NB4 (cell line): ENCODE measurements around the gene DGKI.

Source experiments
- POLR2A ChIP-seq: IDR thresholded peaks from 2 replicates; pipeline ENCODE4 v1.6.1; 2011; ENCODE audit warnings: mild to moderate bottlenecking; ENCODE audit not compliant: insufficient read length; ENCODE audit errors: extremely low read depth
- TF ChIP-seq, protein P1 (sequence below): IDR thresholded peaks from one replicate; pipeline ENCODE4 v1.5.1; 2012; ENCODE audit warnings: low read depth, low read length
- TF ChIP-seq, protein P2 (sequence below): IDR thresholded peaks from 2 replicates; pipeline ENCODE4 v1.6.1; 2011; ENCODE audit warnings: low read depth, low read length

DNA sequence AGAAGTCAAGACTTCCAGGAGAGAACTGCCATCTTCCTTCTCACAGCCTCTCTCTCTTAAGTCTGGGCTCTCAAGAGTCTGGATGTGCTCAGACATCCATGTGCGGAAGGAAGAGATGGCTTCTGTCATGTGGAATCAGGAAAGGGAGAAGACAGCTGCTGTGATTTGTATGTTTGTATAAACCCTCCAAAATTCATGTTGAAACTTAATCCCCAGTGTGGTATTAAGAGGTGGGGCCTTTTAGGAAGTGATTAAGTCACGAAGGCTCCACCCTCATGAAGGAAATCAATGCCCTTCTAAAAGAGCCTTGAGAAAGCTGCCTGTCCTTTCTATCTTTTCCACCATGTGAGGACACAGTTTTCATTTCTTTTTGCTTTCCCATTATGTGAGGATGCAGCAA is 429.3 kb downstream of the DGKI start:
- TF ChIP-seq, protein P1, sequence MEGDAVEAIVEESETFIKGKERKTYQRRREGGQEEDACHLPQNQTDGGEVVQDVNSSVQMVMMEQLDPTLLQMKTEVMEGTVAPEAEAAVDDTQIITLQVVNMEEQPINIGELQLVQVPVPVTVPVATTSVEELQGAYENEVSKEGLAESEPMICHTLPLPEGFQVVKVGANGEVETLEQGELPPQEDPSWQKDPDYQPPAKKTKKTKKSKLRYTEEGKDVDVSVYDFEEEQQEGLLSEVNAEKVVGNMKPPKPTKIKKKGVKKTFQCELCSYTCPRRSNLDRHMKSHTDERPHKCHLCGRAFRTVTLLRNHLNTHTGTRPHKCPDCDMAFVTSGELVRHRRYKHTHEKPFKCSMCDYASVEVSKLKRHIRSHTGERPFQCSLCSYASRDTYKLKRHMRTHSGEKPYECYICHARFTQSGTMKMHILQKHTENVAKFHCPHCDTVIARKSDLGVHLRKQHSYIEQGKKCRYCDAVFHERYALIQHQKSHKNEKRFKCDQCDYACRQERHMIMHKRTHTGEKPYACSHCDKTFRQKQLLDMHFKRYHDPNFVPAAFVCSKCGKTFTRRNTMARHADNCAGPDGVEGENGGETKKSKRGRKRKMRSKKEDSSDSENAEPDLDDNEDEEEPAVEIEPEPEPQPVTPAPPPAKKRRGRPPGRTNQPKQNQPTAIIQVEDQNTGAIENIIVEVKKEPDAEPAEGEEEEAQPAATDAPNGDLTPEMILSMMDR, result no peak
- no peak for TF ChIP-seq POLR2A
- TF ChIP-seq, protein P2, sequence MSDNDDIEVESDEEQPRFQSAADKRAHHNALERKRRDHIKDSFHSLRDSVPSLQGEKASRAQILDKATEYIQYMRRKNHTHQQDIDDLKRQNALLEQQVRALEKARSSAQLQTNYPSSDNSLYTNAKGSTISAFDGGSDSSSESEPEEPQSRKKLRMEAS, result no peak
